Forelimb muscle (tissue), 1 donor: ENCODE results near the gene MYOM3. TPM values are rescaled to one million over a fixed set of nuclear protein-coding genes. Genes with fewer than 3 reads are reported as not detected.
A peak's percentile ranks its signal among the peaks of the same experiment; 100 is the strongest.
"Not testable (repeated sequence)": the region's sequence is repeated elsewhere in the genome, so short reads cannot be mapped to it uniquely, and the experiment has no call there.

Experiments
- DNase-seq: peaks from one replicate; pipeline ENCODE4 v3.0.0-alpha.2; 2013; ENCODE audit warnings: low read depth
- polyA plus RNA-seq: library from polyadenylated mRNA; unstranded; fragments of 120-200 nt; gene quantifications from one replicate; pipeline ENCODE4 v1.2.1, GENCODE V29; 2013; ENCODE audit not compliant: insufficient read length

MYOM3 gene
- polyA plus RNA-seq, 1 donor: 425 TPM

GRCh38 chr1:24030976-24031516, 80.9 kb downstream of the MYOM3 start:
- not testable (repeated sequence) for DNase-seq

- DNase-seq: no peak
These were observed 84.0 kb downstream of the MYOM3 start for GRCh38 chr1:24027838-24028468.

- DNase-seq: no peak
These were observed 89.2 kb downstream of the MYOM3 start for GRCh38 chr1:24022581-24023361.

- DNase-seq: no peak
These were observed 90.3 kb downstream of the MYOM3 start for GRCh38 chr1:24021403-24022266.

- DNase-seq: no peak
These were observed 91.5 kb downstream of the MYOM3 start for GRCh38 chr1:24020470-24020869.

- DNase-seq: no peak
These were observed 91.9 kb downstream of the MYOM3 start for GRCh38 chr1:24020025-24020424.

GRCh38 chr1:24018611-24019580, 93.0 kb downstream of the MYOM3 start:
- DNase-seq: peak; percentile 90

- peak; percentile 96 for DNase-seq
These were observed 96.4 kb downstream of the MYOM3 start for GRCh38 chr1:24015221-24016210.

- not testable (repeated sequence) for DNase-seq
These were observed 99.1 kb downstream of the MYOM3 start for GRCh38 chr1:24012878-24013277.

- DNase-seq: no peak
These were observed 101.3 kb downstream of the MYOM3 start for GRCh38 chr1:24010650-24011049.

GRCh38 chr1:24009406-24009805, 102.5 kb downstream of the MYOM3 start:
- DNase-seq: no peak

- not testable (repeated sequence) for DNase-seq
These were observed 103.3 kb downstream of the MYOM3 start for GRCh38 chr1:24008574-24009184.

- no peak for DNase-seq
These were observed 104.9 kb downstream of the MYOM3 start for GRCh38 chr1:24007079-24007478.

Other genes with a start within 250 kb of the MYOM3 start
- gene FUCA1, start 243.8 kb downstream of the MYOM3 start, polyA plus RNA-seq: 11.5 TPM
- 0.06 TPM for gene CNR2, start 198.8 kb downstream of the MYOM3 start, polyA plus RNA-seq
- 91.3 TPM for gene PNRC2, start 152.3 kb downstream of the MYOM3 start, polyA plus RNA-seq
- 117 TPM for gene SRSF10, start 131.8 kb downstream of the MYOM3 start, polyA plus RNA-seq
- not detected for gene IL22RA1, start 31.0 kb upstream of the MYOM3 start, polyA plus RNA-seq
- gene IFNLR1, start 75.2 kb upstream of the MYOM3 start, polyA plus RNA-seq: 0.10 TPM
- 0.27 TPM for gene GRHL3, start 207.2 kb upstream of the MYOM3 start, polyA plus RNA-seq